OCI-LY1 (cell line): ENCODE results near the gene ASAH2.

Experiments used
- EZH2 ChIP-seq: fragments of 200-600 bp; sonication (generic), shearing (Covaris generic); IDR thresholded peaks from 2 replicates; pipeline ENCODE4 v1.8.0; 2017; ENCODE audit warnings: borderline replicate concordance, mixed run types, mild to moderate bottlenecking, antibody characterized with exemption, low read length, moderate library complexity, mixed read lengths
- TF ChIP-seq, protein P1 (sequence below): fragments of 200-600 bp; sonication (generic), shearing (Covaris generic); IDR thresholded peaks from 2 replicates; pipeline ENCODE4 v1.5.1; 2017; ENCODE audit warnings: mild to moderate bottlenecking, antibody characterized with exemption, low read length, moderate library complexity, mixed read lengths

- TF ChIP-seq EZH2 = no peak
- TF ChIP-seq, protein P1, sequence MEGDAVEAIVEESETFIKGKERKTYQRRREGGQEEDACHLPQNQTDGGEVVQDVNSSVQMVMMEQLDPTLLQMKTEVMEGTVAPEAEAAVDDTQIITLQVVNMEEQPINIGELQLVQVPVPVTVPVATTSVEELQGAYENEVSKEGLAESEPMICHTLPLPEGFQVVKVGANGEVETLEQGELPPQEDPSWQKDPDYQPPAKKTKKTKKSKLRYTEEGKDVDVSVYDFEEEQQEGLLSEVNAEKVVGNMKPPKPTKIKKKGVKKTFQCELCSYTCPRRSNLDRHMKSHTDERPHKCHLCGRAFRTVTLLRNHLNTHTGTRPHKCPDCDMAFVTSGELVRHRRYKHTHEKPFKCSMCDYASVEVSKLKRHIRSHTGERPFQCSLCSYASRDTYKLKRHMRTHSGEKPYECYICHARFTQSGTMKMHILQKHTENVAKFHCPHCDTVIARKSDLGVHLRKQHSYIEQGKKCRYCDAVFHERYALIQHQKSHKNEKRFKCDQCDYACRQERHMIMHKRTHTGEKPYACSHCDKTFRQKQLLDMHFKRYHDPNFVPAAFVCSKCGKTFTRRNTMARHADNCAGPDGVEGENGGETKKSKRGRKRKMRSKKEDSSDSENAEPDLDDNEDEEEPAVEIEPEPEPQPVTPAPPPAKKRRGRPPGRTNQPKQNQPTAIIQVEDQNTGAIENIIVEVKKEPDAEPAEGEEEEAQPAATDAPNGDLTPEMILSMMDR = no peak
These were observed 44.1 kb upstream of the ASAH2 start for GRCh38 chr10:50295367-50295766.
